ENCODE data around the gene LTBP1. TPM values are rescaled to one million over a fixed set of nuclear protein-coding genes. Genes with fewer than 3 reads are reported as not detected.

Gene LTBP1
- total RNA-seq, 1 donor from 2014 or later: 3.9 TPM

GRCh38 chr2:32960238-32960637, 13.5 kb downstream of the LTBP1 start:
- Mint-ChIP-seq H3K27me3 (ENCODE audit: unreplicated experiment) (no peaks in the 10 kb centered on the region), H3K4me3 (ENCODE audit: unreplicated experiment) (no peak overlapping the region), H3K9me3 (ENCODE audit: unreplicated experiment) (peaks cover 2% of the 10 kb centered on the region), H3K36me3 (ENCODE audit: unreplicated experiment) (peaks cover 7% of the 10 kb centered on the region), H3K4me1 (ENCODE audit: low read depth, unreplicated experiment) (peaks cover 6% of the 10 kb centered on the region), H3K27ac (ENCODE audit: unreplicated experiment) (no peak overlapping the region)
- DNase-seq: no peak
- TF ChIP-seq CTCF (IDR thresholded peaks at IDR 0.05; ENCODE audit: partially characterized antibody, unreplicated experiment): no peak

- no peak for DNase-seq
- Mint-ChIP-seq H3K4me3 (ENCODE audit: unreplicated experiment) (no peak overlapping the region), H3K4me1 (ENCODE audit: low read depth, unreplicated experiment) (peaks cover 6% of the 10 kb centered on the region), H3K9me3 (ENCODE audit: unreplicated experiment) (peaks cover 2% of the 10 kb centered on the region), H3K27ac (ENCODE audit: unreplicated experiment) (no peak overlapping the region), H3K36me3 (ENCODE audit: unreplicated experiment) (peaks cover 7% of the 10 kb centered on the region), H3K27me3 (ENCODE audit: unreplicated experiment) (no peaks in the 10 kb centered on the region)
- no peak for TF ChIP-seq CTCF (IDR thresholded peaks at IDR 0.05; ENCODE audit: partially characterized antibody, unreplicated experiment)
These were observed 14.1 kb downstream of the LTBP1 start for GRCh38 chr2:32960647-32961403.

- peak overlapping the region; percentile 81 for H3K27ac Mint-ChIP-seq (ENCODE audit: unreplicated experiment)
- H3K36me3 Mint-ChIP-seq (ENCODE audit: unreplicated experiment): no peaks in the 10 kb centered on the region
- peaks cover 6% of the 10 kb centered on the region for H3K4me1 Mint-ChIP-seq (ENCODE audit: low read depth, unreplicated experiment)
- no peak overlapping the region for H3K4me3 Mint-ChIP-seq (ENCODE audit: unreplicated experiment)
- peak; percentile 28 for DNase-seq
- H3K9me3 Mint-ChIP-seq (ENCODE audit: unreplicated experiment): peaks cover 2% of the 10 kb centered on the region
- H3K27me3 Mint-ChIP-seq (ENCODE audit: unreplicated experiment): no peaks in the 10 kb centered on the region
- TF ChIP-seq CTCF (IDR thresholded peaks at IDR 0.05; ENCODE audit: partially characterized antibody, unreplicated experiment): no peak
These were observed 15.9 kb downstream of the LTBP1 start for GRCh38 chr2:32962690-32963089.

GRCh38 chr2:32963941-32964340, 17.2 kb downstream of the LTBP1 start:
- Mint-ChIP-seq H3K4me1 (ENCODE audit: low read depth, unreplicated experiment) (peaks cover 6% of the 10 kb centered on the region), H3K36me3 (ENCODE audit: unreplicated experiment) (no peaks in the 10 kb centered on the region), H3K4me3 (ENCODE audit: unreplicated experiment) (no peak overlapping the region), H3K27ac (ENCODE audit: unreplicated experiment) (no peak overlapping the region), H3K9me3 (ENCODE audit: unreplicated experiment) (no peaks in the 10 kb centered on the region), H3K27me3 (ENCODE audit: unreplicated experiment) (no peaks in the 10 kb centered on the region)
- TF ChIP-seq CTCF (IDR thresholded peaks at IDR 0.05; ENCODE audit: partially characterized antibody, unreplicated experiment): no peak
- DNase-seq: no peak

- no peak for TF ChIP-seq CTCF (IDR thresholded peaks at IDR 0.05; ENCODE audit: partially characterized antibody, unreplicated experiment)
- H3K36me3 Mint-ChIP-seq (ENCODE audit: unreplicated experiment): no peaks in the 10 kb centered on the region
- no peak for DNase-seq
- no peaks in the 10 kb centered on the region for H3K27me3 Mint-ChIP-seq (ENCODE audit: unreplicated experiment)
- no peak overlapping the region for H3K27ac Mint-ChIP-seq (ENCODE audit: unreplicated experiment)
- peaks cover 2% of the 10 kb centered on the region for H3K9me3 Mint-ChIP-seq (ENCODE audit: unreplicated experiment)
- no peak overlapping the region for H3K4me3 Mint-ChIP-seq (ENCODE audit: unreplicated experiment)
- peaks cover 6% of the 10 kb centered on the region for H3K4me1 Mint-ChIP-seq (ENCODE audit: low read depth, unreplicated experiment)
These were observed 18.9 kb downstream of the LTBP1 start for GRCh38 chr2:32965523-32966171.

All from glutamatergic neuron (in vitro differentiated cells).